ENCODE results near the gene TANGO2.

TANGO2 gene

GRCh38 chr22:20026204-20026908, 5.4 kb downstream of the TANGO2 start:
- DNase-seq (ENCODE audit: low read depth, low spot score) = no peak

- no peak for DNase-seq (ENCODE audit: low read depth, low spot score)
Measured at GRCh38 chr22:20026996-20027601, 6.2 kb downstream of the TANGO2 start.

GRCh38 chr22:20027966-20028854, 7.3 kb downstream of the TANGO2 start:
- DNase-seq (ENCODE audit: low read depth, low spot score) = no peak

- no peak for DNase-seq (ENCODE audit: low read depth, low spot score)
Measured at GRCh38 chr22:20028855-20029549, 8.1 kb downstream of the TANGO2 start.

- DNase-seq (ENCODE audit: low read depth, low spot score) = no peak
Measured at GRCh38 chr22:20029550-20030225, 8.8 kb downstream of the TANGO2 start.

GRCh38 chr22:20031732-20032406, 11.0 kb downstream of the TANGO2 start:
- DNase-seq (ENCODE audit: low read depth, low spot score) = no peak

- DNase-seq (ENCODE audit: low read depth, low spot score) = no peak
Measured at GRCh38 chr22:20032407-20032991, 11.6 kb downstream of the TANGO2 start.

- no peak for DNase-seq (ENCODE audit: low read depth, low spot score)
Measured at GRCh38 chr22:20033045-20033706, 12.3 kb downstream of the TANGO2 start.

- DNase-seq (ENCODE audit: low read depth, low spot score) = no peak
Measured at GRCh38 chr22:20034143-20034542, 13.2 kb downstream of the TANGO2 start.

GRCh38 chr22:20035375-20036083, 14.6 kb downstream of the TANGO2 start:
- no peak for DNase-seq (ENCODE audit: low read depth, low spot score)

- DNase-seq (ENCODE audit: low read depth, low spot score) = no peak
Measured at GRCh38 chr22:20036084-20036482, 15.2 kb downstream of the TANGO2 start.

GRCh38 chr22:20036535-20037392, 15.9 kb downstream of the TANGO2 start:
- DNase-seq (ENCODE audit: low read depth, low spot score) = no peak

GRCh38 chr22:20037419-20037818, 16.5 kb downstream of the TANGO2 start:
- DNase-seq (ENCODE audit: low read depth, low spot score) = no peak

- no peak for DNase-seq (ENCODE audit: low read depth, low spot score)
Measured at GRCh38 chr22:20038574-20038973, 17.7 kb downstream of the TANGO2 start.

- DNase-seq (ENCODE audit: low read depth, low spot score) = no peak
Measured at GRCh38 chr22:20039683-20040325, 18.9 kb downstream of the TANGO2 start.

GRCh38 chr22:20040327-20041200, 19.7 kb downstream of the TANGO2 start:
- no peak for DNase-seq (ENCODE audit: low read depth, low spot score)

Data from smooth muscle cell of the brain vasculature (primary cell).